K562 (cell line): ENCODE data around the gene DHPS. TPM values are rescaled to one million over a fixed set of nuclear protein-coding genes. Genes with fewer than 3 reads are reported as not detected.

Experiments
- HCFC1 ChIP-seq: IDR thresholded peaks from 2 replicates; pipeline ENCODE4 v1.6.1; 2012; ENCODE audit warnings: low read depth, low read length, improper control_type of control experiment
- HDAC6 ChIP-seq: IDR thresholded peaks from 2 replicates; pipeline ENCODE4 v1.6.1; 2012; ENCODE audit warnings: low read depth, mild to moderate bottlenecking, control low read depth, inconsistent platforms, low read length, moderate library complexity
- HDAC8 ChIP-seq: fragments of 450-650 bp; IDR thresholded peaks from 2 replicates; pipeline ENCODE4 v1.6.1; 2016; ENCODE audit warnings: mild to moderate bottlenecking, missing genetic modification characterization, moderate library complexity, missing compliant biosample characterization
- MTA1 ChIP-seq: fragments of 450-650 bp; IDR thresholded peaks from 2 replicates; pipeline ENCODE4 v1.6.1; 2017; ENCODE audit warnings: borderline replicate concordance
- MXI1 ChIP-seq: IDR thresholded peaks from 2 replicates; pipeline ENCODE4 v1.6.1; 2011; ENCODE audit warnings: low read depth, mild to moderate bottlenecking, improper control_type of control experiment, low read length
- POLR2AphosphoS5 ChIP-seq: IDR thresholded peaks from 2 replicates; pipeline ENCODE4 v1.6.1; 2011; ENCODE audit warnings: mild to moderate bottlenecking, low read depth, low read length, moderate library complexity; ENCODE audit not compliant: control insufficient read depth, insufficient read depth
- POLR2B ChIP-seq: fragments of 450-650 bp; IDR thresholded peaks from 2 replicates; pipeline ENCODE4 v1.6.1; 2018; ENCODE audit warnings: low read depth; ENCODE audit not compliant: partially characterized antibody
- RBFOX2 ChIP-seq: fragments of 200-400 bp; formaldehyde crosslinking; IDR thresholded peaks from 2 replicates; pipeline ENCODE4 v1.6.1; 2017; ENCODE audit warnings: low read depth, mild to moderate bottlenecking, low read length, moderate library complexity
- TAF15 ChIP-seq: fragments of 200-400 bp; formaldehyde crosslinking; IDR thresholded peaks from 2 replicates; pipeline ENCODE4 v1.6.1; 2017; ENCODE audit warnings: mild to moderate bottlenecking, low read depth, low read length, moderate library complexity
- XRCC5 ChIP-seq: fragments of 200-400 bp; formaldehyde crosslinking; IDR thresholded peaks from 2 replicates; pipeline ENCODE4 v1.6.1; 2017; ENCODE audit warnings: low read depth, mild to moderate bottlenecking, low read length
- YY1 ChIP-seq, 3 experiments: IDR thresholded peaks; 2 replicates each; pipeline ENCODE4 v1.6.1; 2011; ENCODE audit warnings: low read length in 2 of 3, mild to moderate bottlenecking in 2 of 3, moderate library complexity in 2 of 3, borderline replicate concordance in 1 of 3, control low read depth in 1 of 3, low read depth in 1 of 3; ENCODE audit not compliant: insufficient read depth in 3 of 3, insufficient replicate concordance in 2 of 3, control insufficient read depth in 1 of 3, insufficient read length in 1 of 3; ENCODE audit errors: extremely low read depth in 1 of 3
- ZFX ChIP-seq: sonication (generic); formaldehyde crosslinking; IDR thresholded peaks from 2 replicates; pipeline ENCODE4 v1.8.0; 2022; ENCODE audit warnings: mild to moderate bottlenecking, missing genetic modification reagents, moderate library complexity
- ZNF707 ChIP-seq: fragments of 250-450 bp; sonication (Bioruptor Pico); conservative IDR thresholded peaks from 2 replicates; pipeline ENCODE4 v1.8.0; 2022; ENCODE audit warnings: inconsistent platforms, mild to moderate bottlenecking, moderate library complexity
- polyA plus RNA-seq, 8 experiments: library from polyadenylated mRNA; depleted of rRNA in 4 of 8; stranded (reverse) in 5 of 8; unstranded in 3 of 8; fragments of >200 nt; fragmentation: Nextera tagmentation in 2 of 8; fragmentation: Illumina TruSeq in 1 of 8; extraction: Ambion mirVana in 2 of 8; extraction: Trizol in 1 of 8; gene quantifications; 2 replicates each; pipeline versions ENCODE4 v1.2.1 to v1.2.3, GENCODE V29; 2011 to 2014; ENCODE audit warnings: inconsistent platforms in 1 of 8, missing spikeins in 1 of 8
- total RNA-seq, 7 experiments: library from RNA; depleted of rRNA in 6 of 7; stranded (reverse); fragments of >200 nt in 6 of 7; fragmentation: Illumina TruSeq in 2 of 7; extraction: Trizol in 2 of 7; gene quantifications; 2 replicates each; pipeline versions ENCODE4 v1.2.1 to v1.2.3, GENCODE V29; 2011 to 2021; ENCODE audit warnings: low replicate concordance in 1 of 7
- TF ChIP-seq, protein P1 (sequence below), 2 experiments: IDR thresholded peaks; 2 replicates each; pipeline ENCODE4 v1.6.1; 2012; ENCODE audit warnings: improper control_type of control experiment in 2 of 2, low read depth in 2 of 2, low read length in 2 of 2, borderline replicate concordance in 1 of 2
- TF ChIP-seq, protein P2 (sequence below): sonication (generic); formaldehyde crosslinking; IDR thresholded peaks from 2 replicates; pipeline ENCODE4 v1.5.0; 2020; ENCODE audit warnings: missing genetic modification reagents
- TF ChIP-seq, protein P3 (sequence below), 2 experiments: fragments of 450-650 bp; IDR thresholded peaks; 2 replicates each; pipeline ENCODE4 v1.6.1; 2018; ENCODE audit warnings: mild to moderate bottlenecking in 2 of 2, low read depth in 1 of 2; ENCODE audit not compliant: partially characterized antibody in 2 of 2

The DHPS gene
- total and polyA plus RNA-seq, 9 of the 15 experiments (the other 6 are each of a cell fraction or from before 2014, with no cell fraction given): 47.1 to 110 (median 79.9) TPM

DNA sequence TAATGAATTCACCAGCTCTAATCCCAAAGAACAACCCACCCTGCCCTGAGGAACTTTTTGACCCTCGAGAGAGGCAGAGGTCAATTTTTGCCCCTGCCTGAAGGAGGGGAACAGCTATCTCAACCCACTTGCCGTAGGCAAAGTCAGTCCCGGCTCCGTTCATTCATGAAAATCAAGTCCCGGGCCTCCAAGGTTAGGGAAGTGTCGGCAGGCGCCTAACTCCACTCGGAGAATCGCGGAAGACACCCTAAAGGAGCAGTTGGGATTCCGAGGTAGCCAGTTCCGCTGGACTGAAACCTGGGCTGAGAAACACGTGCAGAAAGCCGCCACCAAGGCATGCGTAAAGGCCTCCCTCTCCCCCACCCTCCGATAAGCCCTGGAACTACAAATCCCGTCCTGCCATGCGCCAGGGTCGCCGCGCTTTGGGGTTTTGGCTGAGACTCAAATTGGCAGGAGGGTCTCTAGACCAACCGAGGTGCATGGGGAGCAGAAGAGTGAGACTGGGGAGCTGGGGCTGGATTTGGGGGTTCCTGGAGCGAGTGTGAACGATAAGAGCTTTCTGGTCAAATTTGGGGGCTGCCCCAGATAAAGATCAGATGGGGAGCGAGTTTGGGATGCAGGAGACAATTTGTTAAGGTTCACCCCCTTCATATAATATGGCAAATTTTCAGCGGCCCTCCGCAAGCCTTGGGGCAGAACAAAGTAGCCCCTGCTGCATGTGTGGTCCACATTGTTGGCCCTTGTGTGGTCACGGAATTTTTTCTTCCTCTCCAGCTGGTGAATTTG lies 42.2 kb upstream of the DHPS start, which contains the start of gene TNPO2 (continued):
- TF ChIP-seq POLR2AphosphoS5 (peak; percentile 80), YY1 (IDR thresholded peaks at IDR 0.05; ENCODE audit: borderline replicate concordance in 1 of 3, control insufficient read depth in 1 of 3, extremely low read depth in 1 of 3, insufficient read depth in 3 of 3, insufficient read length in 1 of 3, insufficient replicate concordance in 2 of 3, low read depth in 1 of 3, low read length in 2 of 3) (peak in 1 of 3 experiments; percentile 54), RBFOX2 (peak; percentile 80), TAF15 (no peak), HDAC8 (tag) (no peak), XRCC5 (0 out of 2 replicates have a peak, but pooled peaks have one; percentile 5), ZFX (CRISPR knock-in tag) (peak; percentile 81), POLR2B (peak; percentile 46), HCFC1 (peak; percentile 95), MXI1 (peak; percentile 98), ZNF707 (0 out of 2 replicates have a peak, but pooled peaks have one; percentile 29), HDAC6 (no peak), MTA1 (peak; percentile 60)
- TF ChIP-seq, protein P1, sequence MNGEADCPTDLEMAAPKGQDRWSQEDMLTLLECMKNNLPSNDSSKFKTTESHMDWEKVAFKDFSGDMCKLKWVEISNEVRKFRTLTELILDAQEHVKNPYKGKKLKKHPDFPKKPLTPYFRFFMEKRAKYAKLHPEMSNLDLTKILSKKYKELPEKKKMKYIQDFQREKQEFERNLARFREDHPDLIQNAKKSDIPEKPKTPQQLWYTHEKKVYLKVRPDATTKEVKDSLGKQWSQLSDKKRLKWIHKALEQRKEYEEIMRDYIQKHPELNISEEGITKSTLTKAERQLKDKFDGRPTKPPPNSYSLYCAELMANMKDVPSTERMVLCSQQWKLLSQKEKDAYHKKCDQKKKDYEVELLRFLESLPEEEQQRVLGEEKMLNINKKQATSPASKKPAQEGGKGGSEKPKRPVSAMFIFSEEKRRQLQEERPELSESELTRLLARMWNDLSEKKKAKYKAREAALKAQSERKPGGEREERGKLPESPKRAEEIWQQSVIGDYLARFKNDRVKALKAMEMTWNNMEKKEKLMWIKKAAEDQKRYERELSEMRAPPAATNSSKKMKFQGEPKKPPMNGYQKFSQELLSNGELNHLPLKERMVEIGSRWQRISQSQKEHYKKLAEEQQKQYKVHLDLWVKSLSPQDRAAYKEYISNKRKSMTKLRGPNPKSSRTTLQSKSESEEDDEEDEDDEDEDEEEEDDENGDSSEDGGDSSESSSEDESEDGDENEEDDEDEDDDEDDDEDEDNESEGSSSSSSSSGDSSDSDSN (IDR thresholded peaks at IDR 0.05; ENCODE audit: borderline replicate concordance in 1 of 2, low read depth in 2 of 2, low read length in 2 of 2): 0 out of 4 replicates have a peak, but pooled peaks of 1 of the 2 experiments have one; percentile 56
- TF ChIP-seq, protein P2, sequence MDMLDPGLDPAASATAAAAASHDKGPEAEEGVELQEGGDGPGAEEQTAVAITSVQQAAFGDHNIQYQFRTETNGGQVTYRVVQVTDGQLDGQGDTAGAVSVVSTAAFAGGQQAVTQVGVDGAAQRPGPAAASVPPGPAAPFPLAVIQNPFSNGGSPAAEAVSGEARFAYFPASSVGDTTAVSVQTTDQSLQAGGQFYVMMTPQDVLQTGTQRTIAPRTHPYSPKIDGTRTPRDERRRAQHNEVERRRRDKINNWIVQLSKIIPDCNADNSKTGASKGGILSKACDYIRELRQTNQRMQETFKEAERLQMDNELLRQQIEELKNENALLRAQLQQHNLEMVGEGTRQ (CRISPR knock-in tag): peak; percentile 52
- TF ChIP-seq, protein P3, sequence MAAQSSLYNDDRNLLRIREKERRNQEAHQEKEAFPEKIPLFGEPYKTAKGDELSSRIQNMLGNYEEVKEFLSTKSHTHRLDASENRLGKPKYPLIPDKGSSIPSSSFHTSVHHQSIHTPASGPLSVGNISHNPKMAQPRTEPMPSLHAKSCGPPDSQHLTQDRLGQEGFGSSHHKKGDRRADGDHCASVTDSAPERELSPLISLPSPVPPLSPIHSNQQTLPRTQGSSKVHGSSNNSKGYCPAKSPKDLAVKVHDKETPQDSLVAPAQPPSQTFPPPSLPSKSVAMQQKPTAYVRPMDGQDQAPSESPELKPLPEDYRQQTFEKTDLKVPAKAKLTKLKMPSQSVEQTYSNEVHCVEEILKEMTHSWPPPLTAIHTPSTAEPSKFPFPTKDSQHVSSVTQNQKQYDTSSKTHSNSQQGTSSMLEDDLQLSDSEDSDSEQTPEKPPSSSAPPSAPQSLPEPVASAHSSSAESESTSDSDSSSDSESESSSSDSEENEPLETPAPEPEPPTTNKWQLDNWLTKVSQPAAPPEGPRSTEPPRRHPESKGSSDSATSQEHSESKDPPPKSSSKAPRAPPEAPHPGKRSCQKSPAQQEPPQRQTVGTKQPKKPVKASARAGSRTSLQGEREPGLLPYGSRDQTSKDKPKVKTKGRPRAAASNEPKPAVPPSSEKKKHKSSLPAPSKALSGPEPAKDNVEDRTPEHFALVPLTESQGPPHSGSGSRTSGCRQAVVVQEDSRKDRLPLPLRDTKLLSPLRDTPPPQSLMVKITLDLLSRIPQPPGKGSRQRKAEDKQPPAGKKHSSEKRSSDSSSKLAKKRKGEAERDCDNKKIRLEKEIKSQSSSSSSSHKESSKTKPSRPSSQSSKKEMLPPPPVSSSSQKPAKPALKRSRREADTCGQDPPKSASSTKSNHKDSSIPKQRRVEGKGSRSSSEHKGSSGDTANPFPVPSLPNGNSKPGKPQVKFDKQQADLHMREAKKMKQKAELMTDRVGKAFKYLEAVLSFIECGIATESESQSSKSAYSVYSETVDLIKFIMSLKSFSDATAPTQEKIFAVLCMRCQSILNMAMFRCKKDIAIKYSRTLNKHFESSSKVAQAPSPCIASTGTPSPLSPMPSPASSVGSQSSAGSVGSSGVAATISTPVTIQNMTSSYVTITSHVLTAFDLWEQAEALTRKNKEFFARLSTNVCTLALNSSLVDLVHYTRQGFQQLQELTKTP (IDR thresholded peaks at IDR 0.05; ENCODE audit: low read depth in 1 of 2, partially characterized antibody in 2 of 2): peak in 1 of 2 experiments; percentile 89
